22Rv1 (cell line): Measurements from ENCODE around the gene SAMD7.

ENCODE experiments used
- ZFX ChIP-seq: fragments of 450-650 bp; IDR thresholded peaks from 2 replicates; pipeline ENCODE4 v1.6.1; 2017; ENCODE audit warnings: antibody characterized with exemption, borderline replicate concordance
- TF ChIP-seq, protein P1 (sequence below): fragments of 450-650 bp; IDR thresholded peaks from 2 replicates; pipeline ENCODE4 v1.5.1; 2017; ENCODE audit warnings: mild to moderate bottlenecking

DNA sequence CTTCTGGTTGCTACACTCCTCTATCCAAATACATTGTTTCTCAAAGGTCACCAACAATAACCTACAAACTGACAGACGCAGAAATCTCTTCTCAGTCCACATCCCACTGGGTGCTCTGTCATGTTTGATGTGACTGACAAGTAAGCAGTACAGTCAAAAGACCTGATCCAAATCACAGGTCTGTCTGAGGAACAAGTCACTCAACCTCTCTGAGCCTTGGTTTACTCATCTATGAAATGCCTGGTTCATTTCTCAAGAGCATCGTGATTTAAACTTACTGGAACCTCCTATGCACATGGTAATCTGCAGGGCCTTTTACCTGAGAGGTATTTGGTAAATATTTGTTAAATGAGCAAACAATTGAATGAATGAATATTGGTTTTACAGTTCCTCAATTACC lies 47.1 kb upstream of the SAMD7 start:
- TF ChIP-seq, protein P1, sequence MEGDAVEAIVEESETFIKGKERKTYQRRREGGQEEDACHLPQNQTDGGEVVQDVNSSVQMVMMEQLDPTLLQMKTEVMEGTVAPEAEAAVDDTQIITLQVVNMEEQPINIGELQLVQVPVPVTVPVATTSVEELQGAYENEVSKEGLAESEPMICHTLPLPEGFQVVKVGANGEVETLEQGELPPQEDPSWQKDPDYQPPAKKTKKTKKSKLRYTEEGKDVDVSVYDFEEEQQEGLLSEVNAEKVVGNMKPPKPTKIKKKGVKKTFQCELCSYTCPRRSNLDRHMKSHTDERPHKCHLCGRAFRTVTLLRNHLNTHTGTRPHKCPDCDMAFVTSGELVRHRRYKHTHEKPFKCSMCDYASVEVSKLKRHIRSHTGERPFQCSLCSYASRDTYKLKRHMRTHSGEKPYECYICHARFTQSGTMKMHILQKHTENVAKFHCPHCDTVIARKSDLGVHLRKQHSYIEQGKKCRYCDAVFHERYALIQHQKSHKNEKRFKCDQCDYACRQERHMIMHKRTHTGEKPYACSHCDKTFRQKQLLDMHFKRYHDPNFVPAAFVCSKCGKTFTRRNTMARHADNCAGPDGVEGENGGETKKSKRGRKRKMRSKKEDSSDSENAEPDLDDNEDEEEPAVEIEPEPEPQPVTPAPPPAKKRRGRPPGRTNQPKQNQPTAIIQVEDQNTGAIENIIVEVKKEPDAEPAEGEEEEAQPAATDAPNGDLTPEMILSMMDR, result no peak
- TF ChIP-seq ZFX, result no peak
